Neuron (in vitro differentiated cells): ENCODE results near the gene CFAP73.
A peak's percentile ranks its signal among the peaks of the same experiment; 100 is the strongest.

Source experiments
- H2AFZ ChIP-seq: one replicate; pipeline ENCODE4 v1.6.1; 2013; ENCODE audit warnings: low read depth, mild to moderate bottlenecking, inconsistent platforms, low read length, moderate library complexity
- H3K27me3 ChIP-seq: one replicate; pipeline ENCODE4 v1.6.1; 2013; ENCODE audit warnings: low read length; ENCODE audit not compliant: insufficient read depth
- H3K36me3 ChIP-seq: one replicate; pipeline ENCODE4 v1.6.1; 2013; ENCODE audit warnings: low read length; ENCODE audit not compliant: insufficient read depth
- H3K4me1 ChIP-seq: one replicate; pipeline ENCODE4 v1.6.1; 2013; ENCODE audit warnings: low read length; ENCODE audit not compliant: insufficient read depth
- H3K4me3 ChIP-seq: 2 replicates; pipeline ENCODE4 v1.5.1; 2013; ENCODE audit warnings: mild to moderate bottlenecking, low read length, moderate library complexity
- H3K9me3 ChIP-seq: one replicate; pipeline ENCODE4 v1.6.1; 2013; ENCODE audit warnings: low read length

The CFAP73 gene

GRCh38 chr12:113169697-113170096 is 20.2 kb downstream of the CFAP73 start:
- Histone ChIP-seq H2AFZ (no peak overlapping the region), H3K27me3 (no peaks in the 10 kb centered on the region), H3K9me3 (no peaks in the 10 kb centered on the region), H3K4me3 (no peak overlapping the region), H3K36me3 (peaks cover 79% of the 10 kb centered on the region), H3K4me1 (no peaks in the 10 kb centered on the region)

- no peak overlapping the region for H2AFZ ChIP-seq
- no peaks in the 10 kb centered on the region for H3K4me1 ChIP-seq
- H3K4me3 ChIP-seq = no peak overlapping the region
- peaks cover 73% of the 10 kb centered on the region for H3K36me3 ChIP-seq
- H3K27me3 ChIP-seq = no peaks in the 10 kb centered on the region
- no peaks in the 10 kb centered on the region for H3K9me3 ChIP-seq
Observed at GRCh38 chr12:113170457-113170856, 20.9 kb downstream of the CFAP73 start.

GRCh38 chr12:113170926-113171325 is 21.4 kb downstream of the CFAP73 start:
- peaks cover 69% of the 10 kb centered on the region for H3K36me3 ChIP-seq
- no peaks in the 10 kb centered on the region for H3K27me3 ChIP-seq
- no peak overlapping the region for H2AFZ ChIP-seq
- no peak overlapping the region for H3K4me3 ChIP-seq
- H3K4me1 ChIP-seq = no peaks in the 10 kb centered on the region
- H3K9me3 ChIP-seq = no peaks in the 10 kb centered on the region

- peaks cover under 1% of the 10 kb centered on the region for H3K9me3 ChIP-seq
- no peak overlapping the region for H3K4me3 ChIP-seq
- H2AFZ ChIP-seq = no peak overlapping the region
- no peaks in the 10 kb centered on the region for H3K27me3 ChIP-seq
- H3K36me3 ChIP-seq = peaks cover 65% of the 10 kb centered on the region
- H3K4me1 ChIP-seq = no peaks in the 10 kb centered on the region
Observed at GRCh38 chr12:113171543-113171942, 22.0 kb downstream of the CFAP73 start.

GRCh38 chr12:113172185-113172584 is 22.7 kb downstream of the CFAP73 start:
- Histone ChIP-seq H2AFZ (no peak overlapping the region), H3K4me3 (no peak overlapping the region), H3K36me3 (peaks cover 66% of the 10 kb centered on the region)

GRCh38 chr12:113173081-113173698 is 23.7 kb downstream of the CFAP73 start:
- peaks cover 67% of the 10 kb centered on the region for H3K36me3 ChIP-seq

More at GRCh38 chr12:113172185-113172584, 22.7 kb downstream of the CFAP73 start:
- H3K4me1 ChIP-seq = no peaks in the 10 kb centered on the region
- no peaks in the 10 kb centered on the region for H3K27me3 ChIP-seq
- peaks cover 7% of the 10 kb centered on the region for H3K9me3 ChIP-seq

GRCh38 chr12:113174461-113175384 is 25.2 kb downstream of the CFAP73 start:
- Histone ChIP-seq H3K4me1 (no peaks in the 10 kb centered on the region), H2AFZ (no peak overlapping the region), H3K27me3 (no peaks in the 10 kb centered on the region), H3K4me3 (no peak overlapping the region), H3K9me3 (peaks cover 19% of the 10 kb centered on the region), H3K36me3 (peaks cover 71% of the 10 kb centered on the region)

More at GRCh38 chr12:113173081-113173698, 23.7 kb downstream of the CFAP73 start:
- no peaks in the 10 kb centered on the region for H3K27me3 ChIP-seq
- no peak overlapping the region for H2AFZ ChIP-seq
- H3K4me3 ChIP-seq = no peak overlapping the region
- no peaks in the 10 kb centered on the region for H3K4me1 ChIP-seq
- peaks cover 16% of the 10 kb centered on the region for H3K9me3 ChIP-seq

- Histone ChIP-seq H3K4me3 (no peak overlapping the region), H3K27me3 (no peaks in the 10 kb centered on the region), H3K4me1 (no peaks in the 10 kb centered on the region), H2AFZ (no peak overlapping the region), H3K36me3 (peaks cover 59% of the 10 kb centered on the region), H3K9me3 (peaks cover 19% of the 10 kb centered on the region)
Observed at GRCh38 chr12:113179023-113179422, 29.5 kb downstream of the CFAP73 start.

GRCh38 chr12:113180333-113180732 is 30.8 kb downstream of the CFAP73 start:
- no peak overlapping the region for H3K4me3 ChIP-seq
- H3K4me1 ChIP-seq = peaks cover 4% of the 10 kb centered on the region
- H2AFZ ChIP-seq = no peak overlapping the region
- H3K27me3 ChIP-seq = no peaks in the 10 kb centered on the region
- peaks cover 19% of the 10 kb centered on the region for H3K9me3 ChIP-seq
- peaks cover 56% of the 10 kb centered on the region for H3K36me3 ChIP-seq

GRCh38 chr12:113181975-113182374 is 32.5 kb downstream of the CFAP73 start:
- H3K9me3 ChIP-seq = peaks cover 14% of the 10 kb centered on the region
- H3K27me3 ChIP-seq = no peaks in the 10 kb centered on the region
- no peak overlapping the region for H3K4me3 ChIP-seq
- H3K4me1 ChIP-seq = peaks cover 15% of the 10 kb centered on the region
- H3K36me3 ChIP-seq = peaks cover 50% of the 10 kb centered on the region
- H2AFZ ChIP-seq = no peak overlapping the region

- peaks cover 39% of the 10 kb centered on the region for H3K36me3 ChIP-seq
- H3K4me1 ChIP-seq = peaks cover 15% of the 10 kb centered on the region
- no peaks in the 10 kb centered on the region for H3K27me3 ChIP-seq
- H2AFZ ChIP-seq = no peak overlapping the region
- H3K9me3 ChIP-seq = peaks cover 2% of the 10 kb centered on the region
- H3K4me3 ChIP-seq = no peak overlapping the region
Observed at GRCh38 chr12:113183030-113183589, 33.6 kb downstream of the CFAP73 start.

GRCh38 chr12:113184098-113184899 is 34.8 kb downstream of the CFAP73 start:
- peak overlapping the region; percentile 86 for H2AFZ ChIP-seq
- peak overlapping the region; percentile 85 for H3K4me3 ChIP-seq
- H3K27me3 ChIP-seq = no peaks in the 10 kb centered on the region
- H3K4me1 ChIP-seq = peaks cover 15% of the 10 kb centered on the region
- peaks cover 31% of the 10 kb centered on the region for H3K36me3 ChIP-seq
- H3K9me3 ChIP-seq = no peaks in the 10 kb centered on the region

GRCh38 chr12:113184900-113185179 is 35.3 kb downstream of the CFAP73 start:
- Histone ChIP-seq H3K36me3 (peaks cover 28% of the 10 kb centered on the region), H2AFZ (peak overlapping the region; percentile 86), H3K9me3 (no peaks in the 10 kb centered on the region), H3K4me3 (peak overlapping the region; percentile 85), H3K4me1 (peaks cover 15% of the 10 kb centered on the region), H3K27me3 (no peaks in the 10 kb centered on the region)
